RPMI7951 (cell line): ENCODE data around the gene FIBP. TPM values are rescaled to one million over a fixed set of nuclear protein-coding genes. Genes with fewer than 3 reads are reported as not detected.

Experiments
- DNase-seq: peaks from one replicate; pipeline ENCODE4 v3.0.0-alpha.2; 2012; ENCODE audit warnings: low read depth
- total RNA-seq: library from RNA; depleted of rRNA; stranded (reverse); fragments of >200 nt; shearing (Covaris generic); gene quantifications from 2 replicates; pipeline ENCODE4 v1.2.3, GENCODE V29; 2014

FIBP gene
- total RNA-seq, 1 experiment from 2014 or later: 141 TPM

- DNase-seq: peak; percentile 98
Measured at GRCh38 chr11:65860278-65861164, 27.8 kb downstream of the FIBP start, which contains the start of gene MUS81. TSS of gene MUS81 (plus strand) at chr11:65860433. CDS start at chr11:65860754, 321 bp downstream.

DNA sequence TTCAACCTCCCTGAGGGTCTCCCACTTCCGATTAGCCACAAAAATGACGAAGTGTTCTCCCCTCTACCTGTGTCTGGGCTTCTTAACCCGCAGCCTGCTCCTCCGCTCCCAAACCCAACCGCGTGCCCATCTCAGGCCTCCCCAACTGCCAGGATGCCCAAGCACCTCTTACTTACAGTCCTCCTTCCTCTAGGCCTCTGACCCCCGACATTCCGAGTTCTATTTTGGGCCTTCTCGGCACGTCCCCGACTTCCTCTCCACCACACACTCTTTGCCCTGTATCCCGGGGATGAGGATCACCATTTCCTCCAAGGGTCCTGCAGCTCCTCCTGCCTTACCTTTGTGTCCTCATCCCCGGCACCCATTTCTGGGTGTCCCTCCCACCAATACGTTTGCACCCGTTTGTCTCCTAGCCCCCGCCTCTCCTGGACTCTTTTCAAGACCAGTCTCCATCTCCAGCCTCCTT lies 28.4 kb downstream of the FIBP start:
- DNase-seq: no peak

DNA sequence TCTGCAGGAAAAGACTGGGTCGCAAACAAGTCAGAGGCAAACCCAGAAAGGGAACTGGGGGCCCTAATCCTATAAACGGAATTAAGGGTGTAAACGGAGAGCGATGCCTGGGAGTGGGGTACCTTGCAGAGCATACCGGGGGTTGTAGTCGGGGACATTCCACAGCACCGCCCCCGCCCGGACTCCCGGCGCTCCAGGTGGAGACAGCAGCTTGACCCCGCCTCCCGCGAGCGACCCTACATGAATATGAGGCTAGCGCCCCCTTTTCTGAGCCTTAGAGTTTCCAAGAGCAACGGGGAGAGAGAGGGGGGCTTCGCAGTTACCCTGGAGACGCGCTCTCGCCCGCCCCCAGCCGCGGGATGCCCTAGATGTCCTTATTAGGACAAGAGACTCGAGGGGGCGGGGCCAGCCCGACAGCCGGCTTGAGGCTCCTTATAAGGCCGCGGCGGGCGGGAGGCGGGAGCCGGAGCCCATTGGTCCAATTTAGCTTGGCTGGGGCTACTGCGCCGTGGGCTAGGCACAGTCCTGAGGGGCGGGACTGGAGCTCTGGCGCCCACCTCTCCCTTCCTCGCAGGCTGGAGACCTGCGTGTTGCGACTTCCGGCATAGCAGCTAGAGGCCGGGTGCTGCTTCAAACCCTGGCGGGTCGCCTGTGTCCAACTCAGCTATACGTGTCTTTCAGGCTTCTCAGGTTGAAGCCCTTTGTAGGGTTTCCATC lies 29.0 kb downstream of the FIBP start:
- peak; percentile 100 for DNase-seq

GRCh38 chr11:65858681-65859087 lies 29.6 kb downstream of the FIBP start:
- DNase-seq: no peak

GRCh38 chr11:65857853-65858680 lies 30.2 kb downstream of the FIBP start, which contains the start of gene CFL1:
TSS of gene CFL1 (minus strand) at chr11:65858180. CDS start at chr11:65858099, 81 bp downstream.
- peak; percentile 98 for DNase-seq

DNA sequence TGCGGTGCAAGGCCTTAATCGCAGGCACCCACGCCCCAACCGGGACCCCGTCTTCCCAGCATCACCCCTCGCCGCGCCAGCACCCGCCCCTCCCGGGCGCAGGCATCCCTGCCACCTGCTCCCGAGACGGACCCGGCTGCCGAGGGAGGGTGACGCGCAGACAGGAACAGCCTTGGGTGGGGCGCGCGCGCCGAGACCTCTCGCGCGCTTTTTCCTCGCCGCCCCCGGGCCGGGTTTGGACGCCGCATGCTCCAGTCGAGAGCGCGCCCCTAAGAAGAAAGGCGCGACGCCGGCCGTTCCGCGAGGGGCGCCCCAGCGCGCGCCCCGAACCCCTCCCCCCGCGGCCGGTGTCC lies 30.8 kb downstream of the FIBP start:
- no peak for DNase-seq

GRCh38 chr11:65856689-65857499 lies 31.4 kb downstream of the FIBP start:
- DNase-seq: peak; percentile 71

- DNase-seq: no peak
Measured at GRCh38 chr11:65855927-65856363, 32.3 kb downstream of the FIBP start.

DNA sequence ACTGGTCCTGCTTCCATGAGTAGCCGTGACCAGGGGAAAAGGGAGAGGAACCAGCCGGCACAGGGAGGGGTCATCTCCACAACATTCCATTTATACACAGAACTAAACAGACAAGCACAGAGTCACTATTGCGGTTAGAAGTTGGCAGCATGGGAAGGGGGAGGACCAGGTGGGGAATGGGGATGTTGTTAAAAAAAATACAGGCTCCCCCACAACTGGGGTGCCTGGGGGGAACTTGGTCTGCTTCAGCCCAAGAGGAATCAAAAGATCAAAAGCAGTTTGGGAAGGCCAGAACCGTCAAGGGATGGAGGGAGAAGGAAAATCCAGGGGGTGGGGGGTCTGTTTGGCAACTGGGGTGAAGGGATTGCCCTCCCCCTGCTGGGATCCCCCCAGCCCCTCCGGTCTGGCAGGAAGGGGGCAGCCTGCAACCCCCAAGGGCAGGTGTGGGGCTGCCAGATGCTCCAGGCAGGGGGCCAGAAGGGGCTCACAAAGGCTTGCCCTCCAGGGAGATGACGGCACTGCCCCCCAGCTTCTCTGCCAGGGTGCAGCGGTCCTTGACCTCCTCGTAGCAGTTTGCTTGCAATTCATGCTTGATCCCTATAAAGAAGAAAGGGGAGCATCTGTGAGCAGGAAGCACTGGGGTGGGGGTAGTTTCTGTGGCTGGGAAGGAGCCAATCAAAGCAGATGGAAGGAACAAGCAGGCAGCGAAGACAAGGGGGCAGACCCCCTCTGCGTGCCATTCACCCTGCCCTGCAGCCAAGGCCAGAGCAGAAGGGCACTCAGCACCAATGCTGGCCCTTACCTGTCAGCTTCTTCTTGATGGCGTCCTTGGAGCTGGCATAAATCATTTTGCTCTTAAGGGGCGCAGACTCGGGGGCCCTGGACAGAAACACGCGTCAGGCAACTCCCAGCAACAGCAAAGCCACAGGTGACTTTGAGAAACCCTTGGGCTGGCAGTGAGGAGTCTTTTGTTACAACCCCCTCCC lies 33.1 kb downstream of the FIBP start:
- DNase-seq: no peak

GRCh38 chr11:65854161-65854592 lies 34.1 kb downstream of the FIBP start:
- no peak for DNase-seq

GRCh38 chr11:65853246-65853979 lies 34.9 kb downstream of the FIBP start:
- no peak for DNase-seq

DNA sequence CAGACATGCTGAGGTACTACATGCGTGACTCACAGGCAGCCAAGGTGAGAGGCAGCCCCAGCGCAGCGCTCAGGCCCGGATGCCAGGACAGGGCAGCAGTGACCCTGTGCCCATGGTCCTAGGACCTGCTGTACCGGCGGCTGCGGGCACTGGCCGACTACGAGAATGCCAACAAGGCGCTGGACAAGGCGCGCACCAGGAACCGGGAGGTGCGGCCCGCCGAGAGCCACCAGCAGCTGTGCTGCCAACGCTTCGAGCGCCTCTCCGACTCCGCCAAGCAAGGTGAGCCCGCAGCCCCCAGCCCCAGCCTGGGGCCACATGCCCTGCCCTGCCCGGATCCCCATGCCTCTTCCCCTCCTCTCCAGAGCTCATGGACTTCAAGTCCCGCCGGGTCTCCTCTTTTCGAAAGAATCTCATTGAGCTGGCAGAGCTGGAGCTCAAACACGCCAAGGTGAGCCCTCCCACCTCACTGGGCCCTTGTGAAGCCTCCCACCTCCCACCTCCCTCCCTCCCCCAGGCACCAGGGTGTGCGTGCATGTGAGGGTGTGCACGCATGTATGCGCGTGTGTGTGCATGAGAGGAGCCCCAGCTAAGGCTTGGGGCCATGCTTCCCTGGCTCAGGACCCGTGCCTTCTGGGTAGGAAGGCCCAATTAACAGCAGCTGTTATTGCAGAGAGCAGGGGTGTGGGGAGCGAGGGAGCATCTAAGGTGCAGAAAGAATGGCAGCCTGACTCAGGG lies 35.6 kb downstream of the FIBP start:
- no peak for DNase-seq

DNA sequence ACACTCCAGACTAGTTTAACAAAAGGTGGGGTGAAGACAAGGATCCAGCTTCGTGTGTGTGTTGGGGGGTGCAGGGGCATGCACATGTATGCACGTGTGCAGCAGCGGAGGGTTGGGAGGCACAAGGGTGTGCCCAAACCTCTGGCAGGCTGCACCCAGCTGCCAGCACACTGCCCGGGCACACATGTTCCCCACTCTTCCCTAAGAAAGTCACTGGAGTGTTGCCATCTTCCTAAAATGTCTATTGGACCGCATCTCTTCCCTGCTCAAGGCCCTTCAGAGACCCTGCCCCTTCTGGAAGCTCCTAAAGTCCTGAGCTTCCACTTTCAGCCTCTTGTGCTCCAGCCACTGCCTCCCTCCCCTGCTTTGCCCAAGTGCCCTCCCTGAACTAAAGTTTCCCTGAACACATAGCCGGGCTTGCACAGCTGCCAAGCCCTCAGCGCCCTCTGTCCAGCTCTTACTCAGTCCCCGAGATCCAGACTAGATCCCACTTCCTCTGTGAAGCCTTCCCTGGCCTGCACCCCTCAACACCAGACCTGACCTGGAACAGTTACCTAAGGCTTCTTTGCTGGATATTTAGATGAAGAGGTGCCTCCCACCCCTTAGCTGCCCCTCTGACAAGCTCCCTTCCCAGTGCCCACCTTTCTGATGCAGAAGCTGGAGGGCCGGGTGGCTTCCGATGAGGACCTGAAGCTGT lies 36.3 kb downstream of the FIBP start:
- peak; percentile 31 for DNase-seq

GRCh38 chr11:65851083-65851579 lies 37.1 kb downstream of the FIBP start:
- DNase-seq: peak; percentile 52

DNA sequence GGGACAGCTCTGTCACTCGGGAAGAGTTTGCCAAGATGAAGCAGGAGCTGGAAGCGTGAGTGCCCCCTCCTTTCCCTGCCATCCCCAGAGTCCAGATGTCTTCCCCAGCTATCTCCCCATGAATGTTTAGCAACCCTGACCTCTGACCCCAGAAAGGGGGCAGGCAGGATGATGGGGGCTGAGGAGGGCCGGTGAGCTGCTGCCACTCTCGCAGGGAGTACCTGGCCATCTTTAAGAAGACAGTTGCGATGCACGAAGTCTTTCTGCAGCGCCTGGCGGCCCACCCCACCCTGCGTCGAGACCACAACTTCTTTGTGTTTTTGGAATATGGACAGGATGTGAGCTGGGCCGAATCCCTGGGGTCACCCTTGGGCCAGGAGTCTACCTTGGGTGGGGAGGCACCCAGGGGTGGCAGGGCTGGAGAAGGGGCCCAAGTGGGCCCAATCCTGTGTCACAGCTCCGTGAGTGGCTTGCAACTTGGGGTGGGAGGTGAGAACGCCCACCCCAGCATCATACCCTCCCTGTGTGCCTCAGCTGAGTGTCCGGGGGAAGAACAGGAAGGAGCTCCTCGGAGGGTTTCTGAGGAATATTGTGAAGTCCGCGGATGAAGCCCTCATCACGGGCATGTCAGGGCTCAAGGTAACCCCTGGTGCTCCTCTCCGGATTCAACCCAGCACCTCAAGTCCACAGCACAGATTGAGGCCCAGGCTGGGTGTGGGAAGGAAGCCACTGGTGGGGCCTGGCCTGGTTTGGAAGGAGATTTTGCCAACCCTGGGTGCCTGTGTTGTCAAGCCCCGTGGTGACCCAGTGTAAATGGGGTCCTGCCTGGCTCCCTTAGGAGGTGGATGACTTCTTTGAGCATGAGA lies 37.8 kb downstream of the FIBP start:
- peak; percentile 39 for DNase-seq

GRCh38 chr11:65849771-65850216 lies 38.5 kb downstream of the FIBP start:
- DNase-seq: no peak
